ENCODE measurements around the gene EIF2AK3.

- TF ChIP-seq EZH2 (IDR thresholded peaks at IDR 0.05; ENCODE audit: insufficient read depth, poor library complexity, severe bottlenecking): no peak
- no peak for TF ChIP-seq EZH2phosphoT487 (IDR thresholded peaks at IDR 0.05; ENCODE audit: insufficient read depth, low read depth)
These were observed 52.2 kb downstream of the EIF2AK3 start for GRCh38 chr2:88575051-88575450.

Measured in GM23248 (cell line).